C4-2B (cell line): ENCODE results near the gene RCOR1.

ENCODE experiments used
- H3K27ac ChIP-seq: fragments of 450-650 bp; 2 replicates; pipeline ENCODE4 v1.5.1; 2017
- ZFX ChIP-seq: fragments of 450-650 bp; IDR thresholded peaks from 2 replicates; pipeline ENCODE4 v1.6.1; 2017
- TF ChIP-seq, protein P1 (sequence below): fragments of 450-650 bp; conservative IDR thresholded peaks from 2 replicates; pipeline ENCODE4 v1.5.1; 2017; ENCODE audit warnings: mild to moderate bottlenecking

Gene RCOR1

DNA sequence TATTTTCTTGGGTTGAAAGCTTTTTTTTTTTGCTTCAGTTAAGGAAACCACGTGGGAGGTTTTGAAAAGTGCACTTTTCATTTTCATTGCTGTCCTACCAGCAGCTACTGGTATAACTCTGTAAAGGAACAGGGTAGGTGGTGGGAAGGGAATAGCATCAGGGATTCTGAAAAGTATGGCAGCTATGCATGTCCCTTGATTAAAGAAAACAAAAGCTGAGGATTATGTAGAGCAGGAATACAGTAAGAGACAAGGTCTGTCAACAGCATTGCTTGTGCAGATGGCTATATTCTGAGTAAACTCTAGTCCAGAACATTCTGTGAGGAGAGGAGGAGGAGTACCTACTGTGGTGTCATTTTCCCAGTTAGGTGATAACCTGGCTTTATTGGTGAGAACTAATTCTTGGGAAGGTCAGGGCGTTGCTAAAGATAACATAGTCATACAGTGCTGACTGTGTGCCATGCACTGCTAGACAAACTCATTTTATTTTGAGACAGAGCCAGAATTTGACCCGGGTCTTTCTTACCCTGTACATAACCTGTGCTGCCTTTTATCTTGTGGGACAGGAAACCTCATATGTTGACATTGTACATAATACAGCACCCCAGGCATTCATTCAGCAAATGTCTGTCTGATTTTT, 104.5 kb downstream of the RCOR1 start:
- no peak overlapping the region for H3K27ac ChIP-seq
- TF ChIP-seq ZFX, result no peak
- TF ChIP-seq, protein P1, sequence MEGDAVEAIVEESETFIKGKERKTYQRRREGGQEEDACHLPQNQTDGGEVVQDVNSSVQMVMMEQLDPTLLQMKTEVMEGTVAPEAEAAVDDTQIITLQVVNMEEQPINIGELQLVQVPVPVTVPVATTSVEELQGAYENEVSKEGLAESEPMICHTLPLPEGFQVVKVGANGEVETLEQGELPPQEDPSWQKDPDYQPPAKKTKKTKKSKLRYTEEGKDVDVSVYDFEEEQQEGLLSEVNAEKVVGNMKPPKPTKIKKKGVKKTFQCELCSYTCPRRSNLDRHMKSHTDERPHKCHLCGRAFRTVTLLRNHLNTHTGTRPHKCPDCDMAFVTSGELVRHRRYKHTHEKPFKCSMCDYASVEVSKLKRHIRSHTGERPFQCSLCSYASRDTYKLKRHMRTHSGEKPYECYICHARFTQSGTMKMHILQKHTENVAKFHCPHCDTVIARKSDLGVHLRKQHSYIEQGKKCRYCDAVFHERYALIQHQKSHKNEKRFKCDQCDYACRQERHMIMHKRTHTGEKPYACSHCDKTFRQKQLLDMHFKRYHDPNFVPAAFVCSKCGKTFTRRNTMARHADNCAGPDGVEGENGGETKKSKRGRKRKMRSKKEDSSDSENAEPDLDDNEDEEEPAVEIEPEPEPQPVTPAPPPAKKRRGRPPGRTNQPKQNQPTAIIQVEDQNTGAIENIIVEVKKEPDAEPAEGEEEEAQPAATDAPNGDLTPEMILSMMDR, result no peak

DNA sequence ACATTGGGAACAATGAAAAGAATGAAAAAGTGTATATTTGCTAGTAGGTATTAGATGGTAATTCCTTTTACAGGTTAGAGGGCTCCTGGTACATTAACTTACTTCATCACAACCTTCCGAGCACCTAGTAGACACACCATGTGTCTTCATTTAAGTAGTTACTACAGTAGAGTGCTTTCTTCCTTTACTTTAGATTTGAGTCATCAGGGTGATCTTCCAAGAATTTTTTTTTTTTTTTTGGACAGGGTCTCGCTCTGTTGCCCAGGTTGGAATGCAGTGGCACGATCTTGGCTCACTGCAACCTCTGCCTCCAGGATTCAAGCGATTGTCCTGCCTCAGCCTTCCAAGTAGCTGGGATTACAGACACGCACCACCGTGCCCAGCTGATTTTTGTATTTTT, 105.1 kb downstream of the RCOR1 start:
- peak overlapping the region; percentile 9; the same call in 1 of the 2 replicates for H3K27ac ChIP-seq
- TF ChIP-seq, protein P1, result no peak
- TF ChIP-seq ZFX, result no peak

DNA sequence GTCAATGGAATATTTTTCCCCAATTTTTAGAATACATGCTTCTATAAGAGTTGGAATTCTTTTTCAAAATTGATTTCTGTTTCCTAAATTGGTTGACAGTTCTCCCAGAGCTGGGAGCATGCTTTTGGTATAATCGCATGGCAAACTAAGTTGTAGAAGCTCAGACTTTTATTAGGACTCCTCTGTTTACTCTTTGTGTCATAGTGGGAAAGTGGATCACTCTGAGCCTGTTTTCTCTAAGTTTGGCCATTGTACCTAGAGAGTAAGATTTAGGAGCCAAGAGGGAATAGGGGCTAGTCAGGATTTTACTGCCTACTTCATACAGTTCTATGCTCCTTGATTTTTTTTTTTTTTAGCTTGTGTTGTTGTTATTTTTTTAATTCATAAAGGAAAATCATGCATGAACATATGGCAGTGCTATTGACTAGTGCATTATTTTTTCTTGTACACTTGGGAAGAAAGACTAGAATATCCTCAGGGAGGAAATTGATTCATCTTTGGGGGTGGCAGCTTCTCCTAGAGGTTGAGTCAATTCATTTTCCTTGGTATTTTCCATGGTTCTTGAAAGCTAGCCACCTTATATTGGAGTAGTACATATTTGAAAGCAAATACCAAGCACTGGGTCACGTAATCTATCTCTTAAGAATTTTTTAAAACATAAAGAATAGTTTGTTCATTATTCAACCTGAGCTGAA, 107.1 kb downstream of the RCOR1 start:
- no peak overlapping the region for H3K27ac ChIP-seq
- TF ChIP-seq ZFX, result no peak
- TF ChIP-seq, protein P1, result no peak

DNA sequence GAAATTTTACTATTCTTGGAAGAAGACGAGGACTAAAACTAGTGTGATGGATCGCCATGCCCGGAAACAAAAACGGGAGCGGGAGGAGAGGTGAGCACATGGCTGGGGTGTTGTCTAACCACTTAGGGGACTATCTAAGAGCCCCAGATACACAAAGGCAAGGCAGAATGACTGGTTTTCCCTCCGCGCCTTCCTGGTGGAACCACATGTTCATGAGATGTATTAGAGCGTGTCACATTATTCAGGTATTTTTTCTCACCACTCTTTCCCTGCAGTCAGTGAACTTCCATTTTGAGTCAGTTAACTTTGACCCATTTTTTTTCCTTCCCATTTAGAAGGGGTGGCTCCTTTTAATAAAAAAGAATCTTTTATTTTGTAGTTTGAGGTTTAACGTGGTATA, 116.0 kb downstream of the RCOR1 start:
- H3K27ac ChIP-seq, result no peak overlapping the region

DNA sequence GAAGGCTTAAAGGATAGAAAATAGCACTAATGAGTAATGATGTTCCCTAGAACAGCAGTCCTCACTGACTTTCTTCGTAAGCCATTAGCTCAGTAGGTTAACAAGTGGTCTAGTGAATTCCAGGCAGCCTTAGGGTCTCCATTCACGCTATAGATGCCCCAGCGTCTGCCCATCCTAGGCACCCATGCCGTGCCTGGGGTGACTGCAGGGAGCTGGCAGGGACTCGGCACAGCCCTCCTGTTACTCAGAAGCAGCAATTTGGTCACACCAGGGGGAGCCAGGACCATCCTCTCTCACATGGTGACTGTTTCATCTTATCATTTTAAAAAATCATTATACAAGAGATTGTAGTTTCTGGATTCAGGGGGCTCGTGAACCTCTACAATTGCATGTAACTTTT, 118.8 kb downstream of the RCOR1 start:
- H3K27ac ChIP-seq, result no peak overlapping the region
- no peak for TF ChIP-seq ZFX

More for the DNA sequence above, 116.0 kb downstream of the RCOR1 start:
- TF ChIP-seq ZFX, result no peak
- TF ChIP-seq, protein P1, result no peak

DNA sequence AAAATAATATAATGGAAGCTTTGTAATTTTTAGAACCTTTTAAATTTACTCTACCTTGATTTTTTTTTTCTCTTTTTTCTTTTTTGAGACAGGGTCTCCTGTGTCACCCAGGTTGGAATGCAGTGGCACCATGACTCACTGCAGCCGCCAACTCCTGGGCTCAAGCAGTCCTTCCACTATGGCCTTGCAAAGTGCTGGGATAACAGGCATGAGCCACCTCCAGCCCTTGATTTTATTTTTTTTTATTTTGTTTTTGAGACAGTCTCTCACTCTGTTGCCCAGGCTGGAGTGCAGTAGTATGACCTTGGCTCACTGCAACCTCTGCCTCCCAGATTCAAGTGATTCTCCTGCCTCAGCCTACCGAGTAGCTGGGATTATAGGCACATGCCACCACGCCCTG, 119.5 kb downstream of the RCOR1 start:
- no peak overlapping the region for H3K27ac ChIP-seq

DNA sequence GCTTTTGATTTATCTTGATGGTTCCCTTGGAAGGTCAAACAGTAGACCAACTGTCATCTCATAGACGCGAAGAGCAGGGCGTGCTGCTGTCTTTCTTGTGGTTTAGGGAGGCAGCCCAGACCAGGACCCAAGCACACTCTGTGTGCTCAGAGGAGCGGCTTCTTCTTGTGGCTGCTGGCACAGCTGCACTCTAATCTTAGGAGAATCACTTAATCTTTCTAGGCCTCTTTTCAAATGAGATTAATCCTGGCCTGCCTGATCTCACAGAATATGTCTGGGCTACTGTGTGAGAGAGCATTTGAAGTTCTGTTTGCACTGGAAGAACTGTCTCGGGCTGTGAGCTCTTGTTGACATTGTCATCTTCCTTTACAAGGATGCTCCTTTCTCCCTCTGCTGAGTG, 124.8 kb downstream of the RCOR1 start:
- no peak overlapping the region for H3K27ac ChIP-seq
- TF ChIP-seq, protein P1, result no peak
- no peak for TF ChIP-seq ZFX

More for the DNA sequence above, 119.5 kb downstream of the RCOR1 start:
- TF ChIP-seq, protein P1, result no peak
- TF ChIP-seq ZFX, result no peak

DNA sequence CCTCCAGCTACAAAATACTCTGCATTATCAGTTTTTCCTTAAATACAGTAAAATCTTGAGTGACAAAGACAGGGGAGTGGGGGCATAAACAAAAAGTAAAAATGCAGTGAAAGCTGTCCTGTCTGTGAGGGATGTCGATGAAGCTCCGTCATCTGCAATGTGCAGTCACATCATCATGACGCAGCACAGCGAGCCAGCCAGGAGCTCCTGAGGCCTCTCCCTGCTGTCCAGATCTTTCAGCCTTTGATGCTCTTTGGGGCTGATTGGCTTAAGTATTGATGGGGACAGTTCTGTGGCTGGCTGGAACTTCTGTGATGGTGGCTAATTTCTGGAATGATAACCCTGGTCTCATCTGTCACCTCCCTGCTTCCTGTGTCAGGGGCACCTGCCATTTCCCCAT, 130.2 kb downstream of the RCOR1 start:
- H3K27ac ChIP-seq, result no peak overlapping the region
- no peak for TF ChIP-seq ZFX
- TF ChIP-seq, protein P1, result no peak
